SKM-1 treated with dmso at 0.1 percent for 144 hours (cell line): ENCODE measurements around the gene CATSPERD.

ENCODE experiments used
- DNase-seq: peaks from one replicate; lab custom pipeline; 2025; ENCODE audit not compliant: unreplicated experiment; lab: John Stamatoyannopoulos, UW

The CATSPERD gene

GRCh38 chr19:5823579-5824281, 103.3 kb downstream of the CATSPERD start:
- no peak for DNase-seq

GRCh38 chr19:5824751-5825150, 104.3 kb downstream of the CATSPERD start:
- DNase-seq, result no peak

DNA sequence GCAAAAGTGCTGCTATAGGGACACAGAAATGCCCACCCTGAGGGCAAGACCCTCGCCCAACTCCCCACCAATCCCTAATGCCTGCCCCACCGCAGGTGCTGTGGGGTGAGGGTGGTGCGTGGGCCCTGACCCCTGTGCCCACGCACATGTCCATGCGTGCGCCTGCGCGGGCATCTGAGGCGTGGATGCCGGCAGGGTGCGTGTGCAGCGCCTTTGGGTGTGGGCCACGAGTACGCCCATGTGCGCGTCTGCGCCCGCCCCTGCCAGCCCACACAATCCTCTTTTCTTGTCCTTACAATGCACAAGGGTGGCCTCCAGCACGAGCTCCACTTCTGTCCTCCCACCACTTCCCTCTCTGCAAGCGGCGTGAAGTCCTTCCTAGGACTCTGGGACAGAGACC, 104.7 kb downstream of the CATSPERD start:
- no peak for DNase-seq

DNA sequence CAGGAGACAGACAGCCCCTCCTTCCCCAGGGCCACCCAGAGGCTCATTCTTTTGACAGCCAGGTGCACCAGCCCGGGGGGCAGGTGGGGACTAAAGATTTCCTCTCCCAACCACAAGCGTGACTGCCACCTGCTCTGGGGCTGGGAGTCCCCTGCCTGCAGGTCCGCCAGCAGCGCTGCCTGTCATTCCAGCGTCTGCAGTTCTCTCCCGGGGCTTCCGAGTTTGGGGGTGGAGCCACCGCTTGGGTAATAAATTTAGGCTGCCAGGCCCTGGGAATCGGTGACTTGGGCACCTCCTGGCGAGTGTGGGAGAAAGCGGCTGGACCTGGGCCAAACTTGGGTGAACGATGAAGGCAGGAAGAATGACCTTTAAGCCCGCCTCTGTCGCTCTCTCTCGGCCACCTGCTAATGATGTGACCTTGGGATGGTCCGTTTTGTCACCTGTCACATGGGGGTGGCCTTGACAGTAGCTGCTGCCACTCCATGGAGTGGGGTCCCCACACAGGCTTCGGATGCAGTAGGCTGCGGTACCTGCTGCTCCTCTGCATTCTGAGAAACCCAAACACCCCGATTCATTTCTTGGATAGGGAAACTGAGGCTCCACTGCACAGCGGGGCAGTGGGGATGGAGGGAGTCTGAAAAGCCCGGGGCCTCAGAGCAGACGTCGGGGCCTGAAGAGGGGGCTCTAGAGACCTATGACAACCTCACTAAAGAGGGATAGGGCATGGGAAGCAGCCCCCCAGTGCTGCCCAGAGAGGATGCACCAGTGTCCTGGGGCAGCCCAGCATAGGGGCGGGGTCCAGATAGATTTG, 106.3 kb downstream of the CATSPERD start:
- no peak for DNase-seq

DNA sequence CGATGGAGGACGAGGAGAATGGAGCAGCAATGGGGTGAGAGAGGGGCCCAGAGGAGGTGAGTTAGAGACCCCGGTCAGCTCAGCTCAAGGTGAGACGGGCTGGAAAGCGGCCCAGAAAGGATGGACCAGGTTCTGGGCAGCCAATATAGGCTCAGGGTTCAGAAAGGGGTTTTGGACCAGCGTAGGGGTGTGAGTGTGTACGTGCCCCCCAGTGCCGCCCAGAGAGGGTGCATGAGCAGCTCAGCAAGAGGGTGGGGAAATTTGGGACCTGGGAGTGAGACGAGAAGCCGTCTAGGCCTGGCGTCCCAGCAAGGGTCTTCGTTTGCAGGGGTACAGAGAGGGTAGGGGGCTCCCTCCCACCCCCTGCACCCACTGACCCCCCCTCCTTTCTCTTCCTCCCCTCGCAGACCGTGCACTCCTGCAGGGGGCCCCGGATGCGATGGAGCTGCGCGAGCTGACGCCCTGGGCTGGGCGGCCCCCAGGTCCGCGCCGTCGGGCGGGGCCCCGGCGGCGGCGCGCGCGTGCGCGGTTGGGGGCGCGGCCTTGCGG, 107.0 kb downstream of the CATSPERD start:
- DNase-seq, result no peak

- DNase-seq, result peak; percentile 97
These were observed 107.6 kb downstream of the CATSPERD start for GRCh38 chr19:5827891-5828660.
